Measurements from ENCODE around the gene PABPC1L. TPM values are rescaled to one million over a fixed set of nuclear protein-coding genes. Genes with fewer than 3 reads are reported as not detected.

Gene PABPC1L
- total RNA-seq, 4 donors from 2014 or later: 5.1 to 17.1 (median 10.3) TPM

GRCh38 chr20:44942264-44942973 lies 32.6 kb downstream of the PABPC1L start:
- no peak for DNase-seq (ENCODE audit: low spot score)
- no peak for TF ChIP-seq CTCF (IDR thresholded peaks at IDR 0.05)
- no peak for ATAC-seq (ENCODE audit: low FRiP score)

GRCh38 chr20:44943828-44944227 lies 34.0 kb downstream of the PABPC1L start:
- TF ChIP-seq CTCF (IDR thresholded peaks at IDR 0.05): no peak
- no peak for ATAC-seq (ENCODE audit: low FRiP score)
- no peak for DNase-seq (ENCODE audit: low spot score)

- ATAC-seq (ENCODE audit: low FRiP score) (no peak), DNase-seq (ENCODE audit: low spot score) (no peak)
- TF ChIP-seq CTCF (IDR thresholded peaks at IDR 0.05): no peak
Observed at GRCh38 chr20:44945261-44945660, 35.4 kb downstream of the PABPC1L start.

GRCh38 chr20:44946271-44946852 lies 36.5 kb downstream of the PABPC1L start:
- TF ChIP-seq CTCF (IDR thresholded peaks at IDR 0.05): no peak
- ATAC-seq (ENCODE audit: low FRiP score): no peak
- DNase-seq (ENCODE audit: low spot score): no peak

- DNase-seq (ENCODE audit: low spot score): no peak
- no peak for TF ChIP-seq CTCF (IDR thresholded peaks at IDR 0.05)
- no peak for ATAC-seq (ENCODE audit: low FRiP score)
Observed at GRCh38 chr20:44948107-44948506, 38.2 kb downstream of the PABPC1L start.

DNA sequence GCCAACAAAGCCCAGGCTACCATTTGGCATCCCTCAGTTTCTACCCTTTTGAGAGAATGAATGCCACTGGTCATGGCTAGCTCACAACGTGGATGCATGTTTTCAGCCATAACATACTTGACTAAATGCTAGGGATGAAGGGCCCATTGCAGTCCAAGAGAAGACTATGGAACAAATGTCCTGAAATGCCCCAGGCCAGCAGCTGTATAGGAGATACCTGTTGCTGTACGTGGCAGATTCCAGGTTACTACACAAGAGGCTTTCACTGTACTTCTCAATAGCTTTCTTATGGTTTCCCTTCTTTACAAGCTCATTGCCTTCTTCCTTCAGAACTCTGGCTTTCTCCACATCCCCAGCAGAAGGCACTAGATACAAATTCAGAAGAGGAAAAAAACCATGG lies 38.7 kb downstream of the PABPC1L start:
- DNase-seq (ENCODE audit: low spot score): no peak
- no peak for ATAC-seq (ENCODE audit: low FRiP score)
- TF ChIP-seq CTCF (IDR thresholded peaks at IDR 0.05): no peak

- ATAC-seq (ENCODE audit: low FRiP score): no peak
- no peak for TF ChIP-seq CTCF (IDR thresholded peaks at IDR 0.05)
- no peak for DNase-seq (ENCODE audit: low spot score)
Observed at GRCh38 chr20:44950368-44950767, 40.5 kb downstream of the PABPC1L start.
